ENCODE results near the gene TMEM242.

TMEM242 gene

GRCh38 chr6:157270916-157271315 lies 52.4 kb downstream of the TMEM242 start:
- peaks cover 21% of the 10 kb centered on the region for H3K4me1 ChIP-seq (ENCODE audit: control insufficient read depth, low read length)
- H3K9me3 ChIP-seq (ENCODE audit: control insufficient read depth, insufficient read depth, low read length) = peaks cover 6% of the 10 kb centered on the region; the same call in 1 of the 2 replicates
- no peaks in the 10 kb centered on the region for H3K36me3 ChIP-seq (ENCODE audit: control insufficient read depth, low read length)
- H3K79me2 ChIP-seq (ENCODE audit: control insufficient read depth, low read length) = no peaks in the 10 kb centered on the region
- no peak overlapping the region for H3K4me2 ChIP-seq (ENCODE audit: low read length)
- H3K9me2 ChIP-seq (replicated peaks; ENCODE audit: control insufficient read depth, low read length) = no peaks in the 10 kb centered on the region
- H3F3A ChIP-seq (ENCODE audit: control insufficient read depth, insufficient read depth) = no peaks in the 10 kb centered on the region
- no peak overlapping the region for H3K27ac ChIP-seq (ENCODE audit: low read depth, low read length)
- H3K4me3 ChIP-seq (ENCODE audit: low read length) = no peak overlapping the region
- H3K27me3 ChIP-seq (ENCODE audit: control insufficient read depth, low read length) = no peaks in the 10 kb centered on the region; the same call in 1 of the 2 replicates
- TF ChIP-seq, protein P1, sequence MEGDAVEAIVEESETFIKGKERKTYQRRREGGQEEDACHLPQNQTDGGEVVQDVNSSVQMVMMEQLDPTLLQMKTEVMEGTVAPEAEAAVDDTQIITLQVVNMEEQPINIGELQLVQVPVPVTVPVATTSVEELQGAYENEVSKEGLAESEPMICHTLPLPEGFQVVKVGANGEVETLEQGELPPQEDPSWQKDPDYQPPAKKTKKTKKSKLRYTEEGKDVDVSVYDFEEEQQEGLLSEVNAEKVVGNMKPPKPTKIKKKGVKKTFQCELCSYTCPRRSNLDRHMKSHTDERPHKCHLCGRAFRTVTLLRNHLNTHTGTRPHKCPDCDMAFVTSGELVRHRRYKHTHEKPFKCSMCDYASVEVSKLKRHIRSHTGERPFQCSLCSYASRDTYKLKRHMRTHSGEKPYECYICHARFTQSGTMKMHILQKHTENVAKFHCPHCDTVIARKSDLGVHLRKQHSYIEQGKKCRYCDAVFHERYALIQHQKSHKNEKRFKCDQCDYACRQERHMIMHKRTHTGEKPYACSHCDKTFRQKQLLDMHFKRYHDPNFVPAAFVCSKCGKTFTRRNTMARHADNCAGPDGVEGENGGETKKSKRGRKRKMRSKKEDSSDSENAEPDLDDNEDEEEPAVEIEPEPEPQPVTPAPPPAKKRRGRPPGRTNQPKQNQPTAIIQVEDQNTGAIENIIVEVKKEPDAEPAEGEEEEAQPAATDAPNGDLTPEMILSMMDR (IDR thresholded peaks at IDR 0.05; ENCODE audit: low read depth, low read length, poor library complexity, severe bottlenecking) = no peak
- TF ChIP-seq EZH2phosphoT487 (IDR thresholded peaks at IDR 0.05; ENCODE audit: borderline replicate concordance, low read length) = no peak
- no peaks in the 10 kb centered on the region for H4K20me1 ChIP-seq (ENCODE audit: control insufficient read depth, insufficient read depth, low read depth, low read length)

DNA sequence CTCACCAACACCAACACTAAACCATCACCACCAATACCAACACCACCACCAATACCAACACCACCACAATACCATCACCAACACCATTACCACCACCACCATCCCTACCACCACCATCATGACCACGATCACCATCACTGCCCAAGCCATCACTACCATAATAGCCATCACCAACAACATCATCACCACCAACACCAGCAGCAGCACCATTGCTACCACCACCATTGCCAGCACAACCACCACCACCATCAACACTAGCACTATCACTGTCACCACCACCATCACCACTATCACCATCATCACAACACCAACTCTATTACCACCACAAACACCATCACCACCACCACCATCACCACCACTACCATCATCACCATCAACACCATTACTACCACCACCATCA lies 53.0 kb downstream of the TMEM242 start:
- Histone ChIP-seq H3K27me3 (ENCODE audit: control insufficient read depth, low read length) (no peaks in the 10 kb centered on the region; the same call in 1 of the 2 replicates), H3K36me3 (ENCODE audit: control insufficient read depth, low read length) (no peaks in the 10 kb centered on the region), H3F3A (ENCODE audit: control insufficient read depth, insufficient read depth) (no peaks in the 10 kb centered on the region), H4K20me1 (ENCODE audit: control insufficient read depth, insufficient read depth, low read depth, low read length) (no peaks in the 10 kb centered on the region), H3K27ac (ENCODE audit: low read depth, low read length) (no peak overlapping the region), H3K4me2 (ENCODE audit: low read length) (no peak overlapping the region), H3K4me3 (ENCODE audit: low read length) (no peak overlapping the region), H3K4me1 (ENCODE audit: control insufficient read depth, low read length) (peaks cover 19% of the 10 kb centered on the region), H3K9me2 (replicated peaks; ENCODE audit: control insufficient read depth, low read length) (no peaks in the 10 kb centered on the region), H3K9me3 (ENCODE audit: control insufficient read depth, insufficient read depth, low read length) (peaks cover 6% of the 10 kb centered on the region; the same call in 1 of the 2 replicates), H3K79me2 (ENCODE audit: control insufficient read depth, low read length) (no peaks in the 10 kb centered on the region)
- no peak for TF ChIP-seq EZH2phosphoT487 (IDR thresholded peaks at IDR 0.05; ENCODE audit: borderline replicate concordance, low read length)
- TF ChIP-seq, protein P1 (IDR thresholded peaks at IDR 0.05; ENCODE audit: low read depth, low read length, poor library complexity, severe bottlenecking) = no peak

GRCh38 chr6:157269261-157269794 lies 54.0 kb downstream of the TMEM242 start:
- H3K4me1 ChIP-seq (ENCODE audit: control insufficient read depth, low read length) = peaks cover 12% of the 10 kb centered on the region
- peaks cover 6% of the 10 kb centered on the region; the same call in 1 of the 2 replicates for H3K9me3 ChIP-seq (ENCODE audit: control insufficient read depth, insufficient read depth, low read length)
- no peak overlapping the region for H3K4me2 ChIP-seq (ENCODE audit: low read length)
- no peaks in the 10 kb centered on the region for H3K79me2 ChIP-seq (ENCODE audit: control insufficient read depth, low read length)
- H3K27me3 ChIP-seq (ENCODE audit: control insufficient read depth, low read length) = no peaks in the 10 kb centered on the region
- no peaks in the 10 kb centered on the region for H3K36me3 ChIP-seq (ENCODE audit: control insufficient read depth, low read length)
- TF ChIP-seq, protein P1 (IDR thresholded peaks at IDR 0.05; ENCODE audit: low read depth, low read length, poor library complexity, severe bottlenecking) = no peak
- TF ChIP-seq EZH2phosphoT487 (IDR thresholded peaks at IDR 0.05; ENCODE audit: borderline replicate concordance, low read length) = no peak
- no peaks in the 10 kb centered on the region for H3K9me2 ChIP-seq (replicated peaks; ENCODE audit: control insufficient read depth, low read length)
- no peak overlapping the region for H3K4me3 ChIP-seq (ENCODE audit: low read length)
- no peaks in the 10 kb centered on the region for H3F3A ChIP-seq (ENCODE audit: control insufficient read depth, insufficient read depth)
- no peak overlapping the region for H3K27ac ChIP-seq (ENCODE audit: low read depth, low read length)
- no peaks in the 10 kb centered on the region for H4K20me1 ChIP-seq (ENCODE audit: control insufficient read depth, insufficient read depth, low read depth, low read length)

Measured in DOHH2 (cell line).